Esophagus muscularis mucosa (tissue), 4 donors: ENCODE measurements around the gene ENO3. TPM values are rescaled to one million over a fixed set of nuclear protein-coding genes. Genes with fewer than 3 reads are reported as not detected.

Experiments used
- DNase-seq: peaks from one replicate; pipeline ENCODE4 v3.0.0-alpha.2; 2017; ENCODE audit errors: extremely low spot score
- H3K27ac ChIP-seq, 4 donors: fragments of 200-600 bp; sonication (generic); replicated peaks in 1 of 4; 1 replicate in 3 of 4; 2 replicates in 1 of 4; pipeline ENCODE4 v1.5.1; 2016 to 2019; ENCODE audit warnings: mild to moderate bottlenecking in 1 of 4
- H3K27me3 ChIP-seq, 4 donors: fragments of 200-600 bp; sonication (generic); one replicate each; pipeline versions ENCODE4 v1.5.1 to v1.6.0; 2016 to 2019
- H3K36me3 ChIP-seq, 4 donors: fragments of 200-600 bp; sonication (generic); one replicate each; pipeline ENCODE4 v1.5.1; 2016 to 2019
- H3K4me1 ChIP-seq, 4 donors: fragments of 200-600 bp; sonication (generic); one replicate each; pipeline ENCODE4 v1.5.1; 2016 to 2019
- H3K4me3 ChIP-seq, 4 donors: fragments of 200-600 bp; sonication (generic); 1 replicate in 2 of 4; 2 replicates in 2 of 4; pipeline ENCODE4 v1.5.1; 2016 to 2019; ENCODE audit warnings: mild to moderate bottlenecking in 4 of 4, moderate library complexity in 1 of 4
- H3K9me3 ChIP-seq, 4 donors: fragments of 200-600 bp; sonication (generic); 1 replicate in 3 of 4; 2 replicates in 1 of 4; pipeline ENCODE4 v1.5.1; 2016 to 2019
- EP300 ChIP-seq: sonication (generic); formaldehyde crosslinking; IDR thresholded peaks from one replicate; pipeline ENCODE4 v1.6.1; 2017; ENCODE audit warnings: antibody characterized with exemption
- POLR2A ChIP-seq: fragments of 450-650 bp; IDR thresholded peaks from one replicate; pipeline ENCODE4 v1.6.1; 2017; ENCODE audit warnings: antibody characterized with exemption, moderate library complexity, mild to moderate bottlenecking, low read depth
- POLR2AphosphoS5 ChIP-seq, 2 donors: sonication (generic); formaldehyde crosslinking; IDR thresholded peaks; one replicate each; pipeline ENCODE4 v1.6.1; 2017; ENCODE audit warnings: antibody characterized with exemption in 2 of 2
- WGBS: methylation state at CpG from one replicate; pipeline ENCODE4 v1.1.5; 2018; 5-methylcytosine and 5-hydroxymethylcytosine counted together
- intact Hi-C: fragments of 100-400 bp; cut with DNase I; formaldehyde crosslinking; loops from one replicate; pipeline ENCODE4 v1.15.1; 2023
- total RNA-seq, 4 donors: library from RNA; depleted of rRNA; stranded (reverse); fragments of >200 nt; gene quantifications; one replicate each; pipeline versions ENCODE4 v1.1.0 to v1.2.1, GENCODE V29; 2016
- TF ChIP-seq, protein P1 (sequence below), 3 experiments: fragments of 200-600 bp in 2 of 3; fragments of 450-650 bp in 1 of 3; sonication (generic) in 2 of 3; IDR thresholded peaks; one replicate each; pipeline ENCODE4 v1.5.1; 2017 to 2019; ENCODE audit warnings: antibody characterized with exemption in 3 of 3, mild to moderate bottlenecking in 2 of 3, moderate library complexity in 1 of 3

The ENO3 gene
- total RNA-seq, 4 donors from 2014 or later = 1.2 to 7.2 (median 2.1) TPM

DNA sequence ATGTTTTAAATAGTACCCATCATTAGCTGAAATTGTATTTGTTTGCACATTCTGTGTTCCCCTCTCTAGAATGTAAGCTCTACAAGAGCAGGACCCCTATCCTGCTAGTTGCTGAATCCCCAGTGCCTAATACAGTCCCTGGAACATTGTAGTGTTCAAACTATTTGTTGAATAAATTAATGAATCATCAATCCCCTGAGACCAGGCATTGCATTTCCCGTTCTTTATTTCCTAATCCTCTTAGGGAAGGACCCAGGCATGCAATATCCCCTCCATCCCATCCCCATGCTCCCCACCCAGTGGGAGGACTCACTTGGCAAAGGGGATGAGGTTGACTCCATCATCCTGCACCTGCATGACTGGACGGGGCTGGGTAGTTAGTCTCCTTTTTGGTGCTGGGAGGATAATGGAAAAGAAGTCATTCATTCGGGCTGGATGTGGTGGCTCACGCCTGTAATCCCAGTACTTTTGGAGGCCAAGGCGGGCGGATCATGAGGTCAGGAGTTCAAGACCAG, 43.2 kb downstream of the ENO3 start:
- no peaks in the 10 kb centered on the region for H3K27me3 ChIP-seq
- no peaks in the 10 kb centered on the region for H3K9me3 ChIP-seq
- peaks cover 12 to 22% (median 18%) of the 10 kb centered on the region in 4 donors for H3K4me1 ChIP-seq
- no peak overlapping the region for H3K4me3 ChIP-seq
- no peak overlapping the region for H3K27ac ChIP-seq
- intact Hi-C loops = no loop called here
- 89% methylated on average over 6 of the region's 6 CpGs for WGBS
- TF ChIP-seq EP300 (no peak), POLR2A (no peak), POLR2AphosphoS5 (IDR thresholded peaks at IDR 0.05) (no peak)
- TF ChIP-seq, protein P1, sequence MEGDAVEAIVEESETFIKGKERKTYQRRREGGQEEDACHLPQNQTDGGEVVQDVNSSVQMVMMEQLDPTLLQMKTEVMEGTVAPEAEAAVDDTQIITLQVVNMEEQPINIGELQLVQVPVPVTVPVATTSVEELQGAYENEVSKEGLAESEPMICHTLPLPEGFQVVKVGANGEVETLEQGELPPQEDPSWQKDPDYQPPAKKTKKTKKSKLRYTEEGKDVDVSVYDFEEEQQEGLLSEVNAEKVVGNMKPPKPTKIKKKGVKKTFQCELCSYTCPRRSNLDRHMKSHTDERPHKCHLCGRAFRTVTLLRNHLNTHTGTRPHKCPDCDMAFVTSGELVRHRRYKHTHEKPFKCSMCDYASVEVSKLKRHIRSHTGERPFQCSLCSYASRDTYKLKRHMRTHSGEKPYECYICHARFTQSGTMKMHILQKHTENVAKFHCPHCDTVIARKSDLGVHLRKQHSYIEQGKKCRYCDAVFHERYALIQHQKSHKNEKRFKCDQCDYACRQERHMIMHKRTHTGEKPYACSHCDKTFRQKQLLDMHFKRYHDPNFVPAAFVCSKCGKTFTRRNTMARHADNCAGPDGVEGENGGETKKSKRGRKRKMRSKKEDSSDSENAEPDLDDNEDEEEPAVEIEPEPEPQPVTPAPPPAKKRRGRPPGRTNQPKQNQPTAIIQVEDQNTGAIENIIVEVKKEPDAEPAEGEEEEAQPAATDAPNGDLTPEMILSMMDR (IDR thresholded peaks at IDR 0.05) = no peak
- no peak for DNase-seq
- no peaks in the 10 kb centered on the region for H3K36me3 ChIP-seq

DNA sequence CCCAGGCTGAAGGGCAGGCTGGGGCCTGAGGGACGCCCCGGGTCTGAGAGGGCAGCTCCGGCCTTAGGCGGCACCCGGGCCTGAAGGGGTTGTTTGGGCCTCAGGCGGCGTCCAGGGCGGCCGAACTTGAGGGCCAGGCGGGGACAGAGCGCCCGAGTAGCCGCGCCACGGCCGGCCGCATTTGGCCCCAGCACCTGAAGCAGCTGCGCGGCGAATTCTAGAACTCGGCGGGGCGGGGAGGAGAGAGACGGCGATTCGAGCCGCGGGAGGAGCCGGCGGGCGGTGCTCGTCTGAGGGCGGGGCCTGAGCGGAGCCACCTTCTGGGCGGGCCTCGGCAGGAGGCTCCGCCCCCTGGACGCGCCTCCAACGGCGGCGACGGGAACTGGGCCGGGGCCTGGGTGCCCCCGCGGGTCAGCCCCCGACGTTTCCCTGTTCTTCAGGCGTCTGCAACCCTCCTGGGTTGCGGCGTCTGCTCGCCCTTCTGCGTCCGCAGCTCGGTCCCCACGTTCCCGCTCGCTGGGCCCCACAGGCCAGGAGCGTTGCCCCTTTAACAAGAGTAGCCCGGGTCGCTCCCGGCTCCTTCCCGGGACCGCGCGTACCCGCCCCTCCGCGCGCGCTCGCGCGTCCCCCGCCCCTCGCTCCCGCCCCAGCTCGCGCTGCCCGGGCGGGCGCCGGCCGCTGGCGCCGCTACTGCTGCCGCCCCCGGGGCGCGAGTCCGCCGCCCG, 46.5 kb downstream of the ENO3 start, which contains the start of the genes INCA1 and KIF1C:
Gene INCA1, minus strand, starts transcription at position 221 of the 725 bp plus-strand sequence. CDS start 3,085 bp downstream, outside the sequence.
Gene KIF1C, plus strand, starts transcription at position 649 of the 725 bp plus-strand sequence. CDS start 2,297 bp downstream, outside the sequence.
- Histone ChIP-seq H3K27ac (peak within 1 kb of the TSS; percentile 90 to 99 (median 96)), H3K4me1 (peaks cover 32 to 40% (median 35%) of the 10 kb centered on the region in 4 donors), H3K27me3 (no peaks in the 10 kb centered on the region), H3K9me3 (no peaks in the 10 kb centered on the region), H3K36me3 (peaks cover 15 to 19% (median 17%) of the 10 kb centered on the region in 4 donors), H3K4me3 (peak within 1 kb of the TSS; percentile 90 to 99 (median 96))
- 0% methylated on average over 17 of the region's 93 CpGs for WGBS
- DNase-seq = peak; percentile 98
- peak; percentile 57 for TF ChIP-seq POLR2A
- TF ChIP-seq POLR2AphosphoS5 (IDR thresholded peaks at IDR 0.05) = peak; percentile 85 to 90
- no peak for TF ChIP-seq EP300
- TF ChIP-seq, protein P1 (IDR thresholded peaks at IDR 0.05) = peak in 1 of 3 experiments; percentile 35
- intact Hi-C loops = no loop called here

DNA sequence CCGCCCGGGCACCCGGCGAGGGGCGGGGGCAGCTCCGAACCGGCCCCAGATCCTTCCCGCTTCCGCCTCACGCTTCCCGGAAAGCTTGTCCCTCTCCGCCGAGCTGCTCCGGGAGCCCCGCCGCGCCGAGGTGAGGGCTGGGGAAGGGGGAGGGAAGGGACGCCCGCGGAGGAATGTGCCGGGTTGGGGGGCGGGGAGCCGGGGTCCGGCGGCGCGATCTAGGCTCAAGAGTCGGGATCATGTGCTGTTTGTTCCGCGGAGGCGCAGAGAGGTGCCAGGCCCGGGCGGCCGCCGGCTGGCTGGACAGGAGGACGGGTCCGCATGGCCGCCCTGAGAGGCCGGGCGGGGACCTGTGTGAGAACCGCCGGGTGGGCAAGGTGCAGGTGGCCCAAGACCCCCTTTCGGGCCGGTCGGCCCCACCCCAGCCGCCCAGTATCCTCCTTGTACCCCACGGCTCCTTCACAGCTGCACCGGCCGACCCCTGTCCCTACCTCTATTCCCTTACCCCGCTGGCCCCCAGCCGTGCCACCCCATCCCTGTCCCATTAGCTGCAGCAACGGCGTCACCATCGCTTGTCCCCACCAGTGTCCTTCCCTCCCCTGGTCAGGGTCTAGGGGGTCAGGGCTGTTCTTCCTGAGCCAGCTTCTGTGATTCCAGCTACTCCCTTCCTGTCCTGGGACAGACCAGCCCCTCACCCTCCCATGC, 47.3 kb downstream of the ENO3 start:
- no peaks in the 10 kb centered on the region for H3K27me3 ChIP-seq
- H3K9me3 ChIP-seq = no peaks in the 10 kb centered on the region
- TF ChIP-seq POLR2A (peak; percentile 24), EP300 (no peak)
- H3K27ac ChIP-seq = peak overlapping the region; percentile 90 to 99 (median 96)
- 2% methylated on average over 8 of the region's 55 CpGs for WGBS
- intact Hi-C loops = no loop called here
- H3K4me3 ChIP-seq = peak overlapping the region; percentile 90 to 99 (median 96)
- peaks cover 32 to 40% (median 35%) of the 10 kb centered on the region in 4 donors for H3K4me1 ChIP-seq
- no peak for DNase-seq
- peaks cover 22 to 26% (median 24%) of the 10 kb centered on the region in 4 donors for H3K36me3 ChIP-seq

DNA sequence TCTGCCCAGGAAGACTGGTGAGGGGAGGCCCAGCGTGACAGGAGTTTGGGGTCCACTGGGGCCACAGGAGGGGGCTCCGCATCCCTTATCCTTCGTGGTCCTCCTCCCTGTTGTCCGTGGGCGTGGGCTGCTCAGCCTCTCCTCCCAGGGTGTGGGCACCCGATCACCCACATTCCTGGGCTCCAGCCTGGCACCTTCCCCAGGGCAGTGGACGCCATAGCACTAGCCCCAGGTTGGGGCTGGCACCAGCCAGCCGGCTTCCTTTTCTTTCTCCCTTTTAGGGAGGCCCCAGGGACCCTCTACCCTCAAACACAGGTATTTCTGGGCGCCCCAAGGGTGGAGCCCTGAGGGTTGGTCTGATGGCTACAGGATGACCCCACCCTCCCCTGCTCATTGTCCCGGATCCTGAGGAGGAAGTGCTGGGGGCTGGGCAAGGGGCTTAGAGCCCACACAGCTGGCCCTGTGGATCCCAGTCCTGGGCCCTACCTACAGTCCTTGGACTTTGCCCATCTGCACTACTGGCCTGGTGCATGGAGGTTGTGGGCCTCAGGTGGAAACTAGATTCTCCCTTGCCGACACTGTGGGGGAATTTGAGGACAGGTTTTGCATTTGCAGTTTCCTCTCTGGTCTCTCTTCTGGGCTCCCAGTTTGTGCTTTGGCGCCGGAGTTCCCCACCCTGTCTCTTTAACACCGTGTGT, 48.0 kb downstream of the ENO3 start:
- intact Hi-C loops = no loop called here
- H3K27ac ChIP-seq = peak overlapping the region; percentile 90 to 99 (median 96)
- WGBS = 22% methylated on average over 14 of the region's 14 CpGs

More for the DNA sequence above, 48.0 kb downstream of the ENO3 start:
- TF ChIP-seq, protein P1 (IDR thresholded peaks at IDR 0.05) = no peak
- TF ChIP-seq EP300 = no peak
- TF ChIP-seq POLR2AphosphoS5 (IDR thresholded peaks at IDR 0.05) = no peak
- TF ChIP-seq POLR2A = no peak
- peak overlapping the region; percentile 90 to 99 (median 96) for H3K4me3 ChIP-seq
- peaks cover 29 to 33% (median 31%) of the 10 kb centered on the region in 4 donors for H3K36me3 ChIP-seq
- DNase-seq = no peak
- H3K9me3 ChIP-seq = no peaks in the 10 kb centered on the region
- H3K27me3 ChIP-seq = no peaks in the 10 kb centered on the region
- peaks cover 32 to 40% (median 35%) of the 10 kb centered on the region in 4 donors for H3K4me1 ChIP-seq
